OCI-LY3 (cell line): ENCODE measurements around the gene CCDC24.

Experiments
- H2AFZ ChIP-seq: fragments of 200-600, 300-600 bp; shearing (Covaris generic); 2 replicates; pipeline ENCODE4 v1.6.0; 2014; ENCODE audit warnings: antibody characterized with exemption, low read depth, low read length
- H3K27ac ChIP-seq: fragments of 200-600, 300-600 bp; sonication (generic); 2 replicates; pipeline ENCODE4 v1.5.1; 2014; ENCODE audit warnings: mild to moderate bottlenecking, low read length, moderate library complexity, mixed read lengths
- H3K27me3 ChIP-seq: fragments of 200-600, 300-600 bp; sonication (generic); 2 replicates; pipeline ENCODE4 v1.6.1; 2014; ENCODE audit warnings: low read depth, low read length, mixed read lengths
- H3K36me3 ChIP-seq: fragments of 200-600, 300-600 bp; sonication (generic); replicated peaks from 2 replicates; pipeline ENCODE3; 2014; ENCODE audit warnings: low read depth, low read length, mixed read lengths
- H3K4me1 ChIP-seq: fragments of 300-600, 200-600 bp; sonication (generic); 2 replicates; pipeline ENCODE4 v1.6.1; 2014; ENCODE audit warnings: low read length, mixed read lengths
- H3K4me2 ChIP-seq: fragments of 200-600, 300-600 bp; sonication (generic); 2 replicates; pipeline ENCODE4 v1.6.1; 2014; ENCODE audit warnings: low read length, mixed read lengths
- H3K4me3 ChIP-seq: fragments of 300-600, 200-600 bp; sonication (generic); 2 replicates; pipeline ENCODE4 v1.5.1; 2014; ENCODE audit warnings: antibody characterized with exemption, mild to moderate bottlenecking, low read length, moderate library complexity
- H3K79me2 ChIP-seq: fragments of 300-600, 200-600 bp; shearing (Covaris generic); 2 replicates; pipeline ENCODE4 v1.6.1; 2014; ENCODE audit warnings: mild to moderate bottlenecking, low read length, mixed read lengths
- H3K9ac ChIP-seq: fragments of 300-600, 200-600 bp; shearing (Covaris generic); 2 replicates; pipeline ENCODE4 v1.6.0; 2014; ENCODE audit warnings: mild to moderate bottlenecking, low read length, moderate library complexity
- H3K9me3 ChIP-seq: fragments of 200-600, 300-600 bp; shearing (Covaris generic); 2 replicates; pipeline ENCODE4 v1.6.1; 2014; ENCODE audit warnings: low read length, mixed read lengths; ENCODE audit not compliant: insufficient read depth
- H4K20me1 ChIP-seq: fragments of 200-600, 300-600 bp; sonication (generic); 2 replicates; pipeline ENCODE4 v1.6.1; 2016; ENCODE audit warnings: low read length, mixed read lengths; ENCODE audit not compliant: insufficient read depth
- CTCF ChIP-seq: fragments of 200-600, 300-600 bp; sonication (generic); IDR thresholded peaks from 2 replicates; pipeline ENCODE4 v1.5.1; 2014; ENCODE audit warnings: antibody characterized with exemption, low read length, low read depth
- EZH2phosphoT487 ChIP-seq: fragments of 200-600 bp; shearing (Covaris generic); IDR thresholded peaks from 2 replicates; pipeline ENCODE4 v1.6.1; 2018; ENCODE audit warnings: antibody characterized with exemption, mixed run types, low read depth

Gene CCDC24

GRCh38 chr1:43961692-43962091, 29.7 kb upstream of the CCDC24 start:
- Histone ChIP-seq H3K9ac (no peak overlapping the region), H3K4me1 (no peaks in the 10 kb centered on the region), H3K27me3 (no peaks in the 10 kb centered on the region), H2AFZ (no peak overlapping the region), H3K4me2 (no peak overlapping the region), H3K36me3 (no peaks in the 10 kb centered on the region), H3K27ac (no peak overlapping the region), H3K79me2 (no peaks in the 10 kb centered on the region), H4K20me1 (no peaks in the 10 kb centered on the region), H3K9me3 (no peaks in the 10 kb centered on the region), H3K4me3 (no peak overlapping the region)
- TF ChIP-seq CTCF: no peak

DNA sequence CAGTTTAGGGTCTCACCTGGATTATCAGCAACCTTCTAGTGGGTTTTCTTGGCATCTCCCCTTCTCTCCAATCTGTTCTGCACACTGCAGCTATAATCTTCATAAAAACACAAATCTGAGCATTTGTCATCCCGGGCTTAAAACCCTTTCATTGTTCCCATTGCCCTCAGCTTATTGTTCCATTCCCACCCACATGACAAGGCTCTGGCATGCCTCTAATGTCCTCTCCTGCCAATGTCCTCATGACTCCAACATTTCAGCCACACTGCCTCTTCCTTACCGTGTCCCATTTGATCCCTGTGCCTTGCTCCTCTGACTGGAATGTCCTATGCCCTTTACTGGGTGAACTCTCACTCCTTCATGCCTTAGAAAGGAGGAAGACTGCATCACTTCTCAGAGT, 29.1 kb upstream of the CCDC24 start:
- H3K36me3 ChIP-seq: no peaks in the 10 kb centered on the region

DNA sequence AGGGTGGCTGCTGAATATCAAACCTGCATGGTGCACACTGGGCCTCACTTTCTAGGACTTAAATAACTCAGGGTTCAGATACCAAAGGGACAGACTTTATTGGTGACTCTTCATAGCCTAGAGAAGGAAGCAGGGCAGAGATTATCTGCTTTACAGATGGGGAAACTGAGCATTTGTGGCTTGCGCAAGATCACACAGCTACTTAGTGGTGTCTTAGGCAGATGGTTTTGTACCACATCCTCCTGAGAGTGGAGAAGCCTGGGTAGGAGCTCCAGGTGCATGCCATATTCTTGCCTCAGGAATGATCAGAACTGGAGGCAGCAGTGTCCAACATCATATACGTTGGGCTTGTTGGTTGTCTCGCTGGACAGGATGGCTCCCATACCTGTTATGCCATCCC, 28.4 kb upstream of the CCDC24 start:
- H3K27me3 ChIP-seq: no peaks in the 10 kb centered on the region
- H3K79me2 ChIP-seq: no peaks in the 10 kb centered on the region
- H3K4me1 ChIP-seq: no peaks in the 10 kb centered on the region
- no peak overlapping the region for H2AFZ ChIP-seq
- no peaks in the 10 kb centered on the region for H3K9me3 ChIP-seq
- H3K27ac ChIP-seq: no peak overlapping the region
- no peak overlapping the region for H3K4me2 ChIP-seq
- H3K9ac ChIP-seq: no peak overlapping the region
- TF ChIP-seq EZH2phosphoT487: no peak
- no peak for TF ChIP-seq CTCF
- no peaks in the 10 kb centered on the region for H4K20me1 ChIP-seq
- H3K4me3 ChIP-seq: no peak overlapping the region
- H3K36me3 ChIP-seq: no peaks in the 10 kb centered on the region

More for the DNA sequence above, 29.1 kb upstream of the CCDC24 start:
- H3K9ac ChIP-seq: no peak overlapping the region
- no peak overlapping the region for H2AFZ ChIP-seq
- no peak overlapping the region for H3K4me2 ChIP-seq
- H3K4me1 ChIP-seq: no peaks in the 10 kb centered on the region
- no peaks in the 10 kb centered on the region for H4K20me1 ChIP-seq
- H3K27me3 ChIP-seq: no peaks in the 10 kb centered on the region
- TF ChIP-seq EZH2phosphoT487: no peak
- TF ChIP-seq CTCF: no peak
- no peak overlapping the region for H3K4me3 ChIP-seq
- no peaks in the 10 kb centered on the region for H3K79me2 ChIP-seq
- H3K27ac ChIP-seq: no peak overlapping the region
- H3K9me3 ChIP-seq: no peaks in the 10 kb centered on the region

- Histone ChIP-seq H3K4me2 (no peak overlapping the region), H2AFZ (no peak overlapping the region), H3K36me3 (no peaks in the 10 kb centered on the region), H3K27ac (no peak overlapping the region), H4K20me1 (no peaks in the 10 kb centered on the region), H3K79me2 (no peaks in the 10 kb centered on the region), H3K9me3 (no peaks in the 10 kb centered on the region), H3K27me3 (no peaks in the 10 kb centered on the region), H3K4me1 (no peaks in the 10 kb centered on the region), H3K4me3 (no peak overlapping the region), H3K9ac (no peak overlapping the region)
- TF ChIP-seq CTCF (no peak), EZH2phosphoT487 (no peak)
These were observed 27.5 kb upstream of the CCDC24 start for GRCh38 chr1:43963890-43964289.
